HG03457 (cell line): ENCODE measurements around the gene KCNMB2.

Experiments
- ATAC-seq: cut with Tn5 transposase; IDR thresholded peaks from one replicate; pipeline ENCODE4 v1.9.1; 2021; ENCODE audit warnings: moderate number of reproducible peaks; ENCODE audit not compliant: unreplicated experiment

KCNMB2 gene

GRCh38 chr3:178634975-178635374 is 98.7 kb downstream of the KCNMB2 start:
- no peak for ATAC-seq

- ATAC-seq = no peak
These were observed 101.6 kb downstream of the KCNMB2 start for GRCh38 chr3:178637802-178638201.

GRCh38 chr3:178645503-178645902 is 109.3 kb downstream of the KCNMB2 start:
- ATAC-seq = no peak

- no peak for ATAC-seq
These were observed 110.1 kb downstream of the KCNMB2 start for GRCh38 chr3:178646186-178646862.

GRCh38 chr3:178655488-178655887 is 119.3 kb downstream of the KCNMB2 start:
- no peak for ATAC-seq

- ATAC-seq = no peak
These were observed 122.6 kb downstream of the KCNMB2 start for GRCh38 chr3:178658694-178659325.

GRCh38 chr3:178663201-178663934 is 127.1 kb downstream of the KCNMB2 start:
- ATAC-seq = no peak

- ATAC-seq = no peak
These were observed 129.5 kb downstream of the KCNMB2 start for GRCh38 chr3:178665747-178666146.

- no peak for ATAC-seq
These were observed 132.9 kb downstream of the KCNMB2 start for GRCh38 chr3:178669022-178669601.

GRCh38 chr3:178669758-178670157 is 133.5 kb downstream of the KCNMB2 start:
- ATAC-seq = no peak

- no peak for ATAC-seq
These were observed 135.1 kb downstream of the KCNMB2 start for GRCh38 chr3:178671377-178671776.

GRCh38 chr3:178671791-178672190 is 135.6 kb downstream of the KCNMB2 start:
- ATAC-seq = peak; percentile 58

GRCh38 chr3:178672275-178672674 is 136.0 kb downstream of the KCNMB2 start:
- no peak for ATAC-seq

- no peak for ATAC-seq
These were observed 137.3 kb downstream of the KCNMB2 start for GRCh38 chr3:178673529-178673928.

GRCh38 chr3:178676077-178676476 is 139.8 kb downstream of the KCNMB2 start:
- ATAC-seq = no peak

- ATAC-seq = no peak
These were observed 140.9 kb downstream of the KCNMB2 start for GRCh38 chr3:178676942-178677790.

GRCh38 chr3:178677961-178678360 is 141.7 kb downstream of the KCNMB2 start:
- no peak for ATAC-seq

GRCh38 chr3:178680037-178680436 is 143.8 kb downstream of the KCNMB2 start:
- no peak for ATAC-seq

GRCh38 chr3:178680489-178680888 is 144.3 kb downstream of the KCNMB2 start:
- no peak for ATAC-seq

GRCh38 chr3:178684881-178685590 is 148.8 kb downstream of the KCNMB2 start:
- peak; percentile 22 for ATAC-seq
